T-helper 17 cell (primary cell): ENCODE measurements around the gene BNIP2. TPM values are rescaled to one million over a fixed set of nuclear protein-coding genes. Genes with fewer than 3 reads are reported as not detected.
"Not testable (repeated sequence)": the region's sequence is repeated elsewhere in the genome, so short reads cannot be mapped to it uniquely, and the experiment has no call there.

Experiments
- ATAC-seq: fragments of 150-1000 bp; cut with Tn5 transposase; 2 replicates; pipeline ENCODE4 v1.10.0; 2021; ENCODE audit warnings: mild to moderate bottlenecking, moderate library complexity
- DNase-seq, 3 donors: peaks; one replicate each; pipeline versions ENCODE4 v3.0.0 to v3.0.0-alpha.2; 2020 to 2021
- H3K9me3 ChIP-seq: one replicate; pipeline ENCODE4 v1.7.0; 2013; ENCODE audit warnings: low read length, mild to moderate bottlenecking; ENCODE audit not compliant: control insufficient read depth, poor library complexity, severe bottlenecking
- H3K27ac Mint-ChIP-seq: one replicate; pipeline ENCODE4 v1.8.0; 2022; ENCODE audit warnings: mild to moderate bottlenecking, moderate library complexity, mixed read lengths
- H3K27me3 Mint-ChIP-seq: one replicate; pipeline ENCODE4 v1.8.0; 2022; ENCODE audit warnings: mixed read lengths
- H3K36me3 Mint-ChIP-seq: one replicate; pipeline ENCODE4 v1.8.0; 2022; ENCODE audit warnings: low read depth, mixed read lengths
- H3K4me1 Mint-ChIP-seq: one replicate; pipeline ENCODE4 v1.8.0; 2022; ENCODE audit warnings: mild to moderate bottlenecking, mixed read lengths
- H3K4me3 Mint-ChIP-seq: one replicate; pipeline ENCODE4 v1.8.0; 2022; ENCODE audit warnings: mild to moderate bottlenecking, moderate library complexity, mixed read lengths
- total RNA-seq, 4 donors: library from RNA in 2 of 4; stranded (reverse) in 2 of 4; gene quantifications; one replicate each; pipeline ENCODE4 v1.2.3 and lab custom pipeline; 2022 to 2026

The BNIP2 gene
- total RNA-seq, 2 donors from 2014 or later: 80.1 to 97.3 TPM

- not testable (repeated sequence) for H3K27ac Mint-ChIP-seq, DNase-seq, H3K9me3 ChIP-seq, H3K4me3 Mint-ChIP-seq, ATAC-seq, H3K27me3 Mint-ChIP-seq, H3K4me1 Mint-ChIP-seq, H3K36me3 Mint-ChIP-seq
Observed at GRCh38 chr15:59645812-59646211, 43.3 kb downstream of the BNIP2 start.

- DNase-seq: no peak
- peaks cover 8% of the 10 kb centered on the region for H3K4me1 Mint-ChIP-seq
- peaks cover 10% of the 10 kb centered on the region for H3K36me3 Mint-ChIP-seq
- H3K4me3 Mint-ChIP-seq: no peak overlapping the region
- H3K27me3 Mint-ChIP-seq: no peaks in the 10 kb centered on the region
- H3K9me3 ChIP-seq: no peaks in the 10 kb centered on the region
- peak overlapping the region; percentile 72 for H3K27ac Mint-ChIP-seq
- no peak for ATAC-seq
Observed at GRCh38 chr15:59644756-59645155, 44.4 kb downstream of the BNIP2 start.

GRCh38 chr15:59642351-59642750 is 46.8 kb downstream of the BNIP2 start:
- Mint-ChIP-seq H3K4me3 (no peak overlapping the region), H3K4me1 (peaks cover 8% of the 10 kb centered on the region), H3K27ac (no peak overlapping the region), H3K27me3 (no peaks in the 10 kb centered on the region), H3K36me3 (peaks cover 10% of the 10 kb centered on the region)
- ATAC-seq (no peak), DNase-seq (no peak)
- no peaks in the 10 kb centered on the region for H3K9me3 ChIP-seq

- not testable (repeated sequence) for H3K4me3 Mint-ChIP-seq, DNase-seq, H3K9me3 ChIP-seq, H3K4me1 Mint-ChIP-seq, ATAC-seq, H3K36me3 Mint-ChIP-seq, H3K27ac Mint-ChIP-seq
- H3K27me3 Mint-ChIP-seq: peaks cover 12% of the 10 kb centered on the region
Observed at GRCh38 chr15:59637507-59637906, 51.6 kb downstream of the BNIP2 start.

DNA sequence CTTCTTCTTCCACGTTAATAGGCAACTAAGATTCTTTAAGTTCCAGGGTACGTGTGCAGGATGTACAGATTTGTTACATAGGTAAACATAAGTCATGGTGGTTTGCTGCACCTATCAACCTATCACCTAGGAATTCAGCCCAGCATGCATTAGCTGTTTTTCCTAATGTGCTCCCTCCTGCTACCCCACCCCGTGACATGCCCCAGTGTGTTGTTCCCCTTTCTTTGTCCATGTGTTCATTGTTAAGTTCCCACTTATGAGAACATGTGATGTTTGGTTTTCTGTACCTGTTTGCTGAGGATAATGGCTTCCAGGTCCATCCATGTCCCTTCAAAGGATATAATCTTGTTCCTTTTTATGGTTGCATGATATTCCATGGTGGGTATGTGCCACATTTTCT is 52.9 kb downstream of the BNIP2 start:
- no peaks in the 10 kb centered on the region for H3K9me3 ChIP-seq
- Mint-ChIP-seq H3K36me3 (no peaks in the 10 kb centered on the region), H3K4me1 (no peaks in the 10 kb centered on the region), H3K4me3 (no peak overlapping the region), H3K27me3 (peaks cover 19% of the 10 kb centered on the region), H3K27ac (no peak overlapping the region)
- no peak for DNase-seq
- no peak for ATAC-seq

DNA sequence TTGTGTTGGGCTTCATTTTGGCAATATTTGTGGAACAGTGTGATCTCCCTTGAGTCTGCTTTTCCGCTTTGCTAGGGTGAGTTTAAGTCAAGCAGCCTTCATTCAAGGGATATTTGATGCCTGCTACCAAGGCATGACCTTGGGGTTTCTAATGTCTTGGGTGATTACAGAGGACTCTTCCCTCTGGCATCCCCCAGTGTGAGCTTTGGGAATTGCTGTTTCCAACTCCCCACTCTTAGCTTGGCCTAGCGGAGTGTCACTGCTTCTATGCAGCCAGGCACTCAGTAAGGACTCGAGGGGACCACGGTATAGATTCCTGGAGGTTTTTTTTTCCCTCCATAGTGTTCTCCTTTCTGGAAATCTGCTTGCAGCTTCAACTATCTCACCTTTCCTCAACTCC is 56.4 kb downstream of the BNIP2 start:
- Mint-ChIP-seq H3K4me1 (no peaks in the 10 kb centered on the region), H3K27ac (no peak overlapping the region), H3K27me3 (peaks cover 19% of the 10 kb centered on the region), H3K36me3 (no peaks in the 10 kb centered on the region), H3K4me3 (no peak overlapping the region)
- DNase-seq: no peak
- no peak for ATAC-seq
- H3K9me3 ChIP-seq: no peaks in the 10 kb centered on the region

DNA sequence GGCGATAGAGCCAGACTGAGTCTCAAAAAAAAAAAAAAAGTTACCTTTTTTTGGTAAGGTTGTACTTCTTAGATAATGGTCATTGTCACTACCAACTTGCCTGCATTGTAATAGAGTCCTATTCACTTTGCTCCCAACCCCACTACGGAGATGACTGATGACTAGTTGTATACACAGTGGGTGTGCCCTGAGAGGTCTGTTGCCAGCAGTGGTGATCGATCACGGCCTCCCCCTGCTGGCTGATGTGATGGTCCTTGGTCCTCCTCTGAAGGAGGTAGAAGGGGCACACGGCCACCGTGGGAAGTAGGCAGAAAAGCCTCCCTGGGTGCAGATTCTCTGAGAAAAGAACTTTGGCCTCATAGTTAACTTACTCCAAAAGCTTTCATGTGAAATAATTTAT is 66.8 kb downstream of the BNIP2 start:
- Mint-ChIP-seq H3K27ac (no peak overlapping the region), H3K36me3 (no peaks in the 10 kb centered on the region), H3K4me1 (peaks cover 2% of the 10 kb centered on the region), H3K27me3 (peaks cover 38% of the 10 kb centered on the region), H3K4me3 (no peak overlapping the region)
- DNase-seq: no peak
- no peaks in the 10 kb centered on the region for H3K9me3 ChIP-seq
- no peak for ATAC-seq

DNA sequence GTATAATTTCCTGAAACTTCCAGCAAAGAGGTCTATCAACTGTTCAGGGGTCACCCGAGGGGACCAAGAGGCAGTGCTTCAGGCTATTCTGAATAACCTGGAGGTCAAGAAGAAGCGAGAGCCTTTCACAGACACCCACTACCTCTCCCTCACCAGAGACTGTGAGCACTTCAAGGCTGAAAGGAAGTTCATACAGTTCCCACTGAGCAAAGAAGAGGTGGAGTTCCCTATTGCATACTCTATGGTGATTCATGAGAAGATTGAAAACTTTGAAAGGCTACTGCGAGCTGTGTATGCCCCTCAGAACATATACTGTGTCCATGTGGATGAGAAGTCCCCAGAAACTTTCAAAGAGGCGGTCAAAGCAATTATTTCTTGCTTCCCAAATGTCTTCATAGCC is 70.7 kb downstream of the BNIP2 start:
- Mint-ChIP-seq H3K4me1 (no peaks in the 10 kb centered on the region), H3K27ac (no peak overlapping the region), H3K27me3 (peaks cover 54% of the 10 kb centered on the region), H3K4me3 (no peak overlapping the region), H3K36me3 (no peaks in the 10 kb centered on the region)
- H3K9me3 ChIP-seq: no peaks in the 10 kb centered on the region
- no peak for ATAC-seq
- no peak for DNase-seq

- H3K27me3 Mint-ChIP-seq: peaks cover 66% of the 10 kb centered on the region
- H3K4me1 Mint-ChIP-seq: peaks cover 3% of the 10 kb centered on the region
- no peaks in the 10 kb centered on the region for H3K36me3 Mint-ChIP-seq
- H3K27ac Mint-ChIP-seq: no peak overlapping the region
- no peak for DNase-seq
- ATAC-seq: no peak
- no peak overlapping the region for H3K4me3 Mint-ChIP-seq
- no peaks in the 10 kb centered on the region for H3K9me3 ChIP-seq
Observed at GRCh38 chr15:59616379-59616778, 72.7 kb downstream of the BNIP2 start.

DNA sequence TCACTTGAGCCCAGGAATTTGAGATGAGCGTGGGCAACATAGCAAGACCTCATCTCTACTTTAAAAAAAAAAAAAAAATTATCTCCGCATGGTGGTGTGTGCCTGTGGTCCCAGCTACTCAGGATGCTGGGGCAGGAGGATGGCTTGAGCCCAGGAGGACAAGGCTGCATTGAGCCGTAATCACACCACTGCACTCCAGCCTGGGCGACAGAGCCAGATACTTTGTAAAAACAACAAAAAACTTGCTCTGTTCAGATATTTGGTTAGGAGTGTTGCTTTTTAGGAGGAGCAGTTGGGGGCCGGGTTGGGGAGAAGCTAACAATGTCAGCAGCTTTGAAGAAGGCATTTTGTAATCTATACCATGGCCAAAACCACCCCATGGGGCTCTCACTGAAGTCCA is 73.5 kb downstream of the BNIP2 start:
- no peak overlapping the region for H3K4me3 Mint-ChIP-seq
- H3K36me3 Mint-ChIP-seq: peaks cover 2% of the 10 kb centered on the region
- H3K27ac Mint-ChIP-seq: no peak overlapping the region
- H3K27me3 Mint-ChIP-seq: peaks cover 66% of the 10 kb centered on the region
- ATAC-seq (no peak), DNase-seq (no peak)
- H3K4me1 Mint-ChIP-seq: peaks cover 5% of the 10 kb centered on the region
- no peaks in the 10 kb centered on the region for H3K9me3 ChIP-seq

DNA sequence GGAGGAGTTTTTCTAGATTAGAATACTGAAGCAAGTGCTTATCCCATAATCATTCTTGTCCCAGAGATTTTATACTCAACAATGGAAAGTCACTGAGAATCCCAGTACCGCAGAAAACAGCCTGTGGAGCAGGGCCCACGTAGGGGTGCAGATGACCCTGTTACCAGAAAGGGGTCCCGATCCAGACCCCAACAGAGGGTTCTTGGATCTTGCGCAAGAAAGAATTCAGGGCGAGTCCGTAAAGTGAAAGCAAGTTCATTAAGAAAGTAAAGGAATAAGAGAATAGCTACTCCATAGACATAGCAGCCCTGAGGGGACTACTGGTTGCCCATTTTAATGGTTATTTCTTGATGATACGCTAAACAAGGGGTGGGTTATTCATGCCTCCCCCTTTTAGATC is 75.0 kb downstream of the BNIP2 start:
- no peak for ATAC-seq
- Mint-ChIP-seq H3K27me3 (peaks cover 53% of the 10 kb centered on the region), H3K36me3 (peaks cover 2% of the 10 kb centered on the region)

GRCh38 chr15:59611276-59612260 is 77.6 kb downstream of the BNIP2 start, which contains the start of gene GCNT3:
Gene GCNT3, plus strand, starts transcription at chr15:59611783. Its CDS starts 6,456 bp downstream, at chr15:59618239.
- Mint-ChIP-seq H3K27me3 (peaks cover 48% of the 10 kb centered on the region), H3K36me3 (peaks cover 2% of the 10 kb centered on the region), H3K4me1 (peaks cover 5% of the 10 kb centered on the region), H3K27ac (no peak within 1 kb of the TSS), H3K4me3 (no peak within 1 kb of the TSS)
- no peak for ATAC-seq
- H3K9me3 ChIP-seq: no peaks in the 10 kb centered on the region
- DNase-seq: no peak

More for the DNA sequence above, 75.0 kb downstream of the BNIP2 start:
- DNase-seq: no peak
- peaks cover 5% of the 10 kb centered on the region for H3K4me1 Mint-ChIP-seq
- H3K27ac Mint-ChIP-seq: no peak overlapping the region
- H3K9me3 ChIP-seq: no peaks in the 10 kb centered on the region
- no peak overlapping the region for H3K4me3 Mint-ChIP-seq

DNA sequence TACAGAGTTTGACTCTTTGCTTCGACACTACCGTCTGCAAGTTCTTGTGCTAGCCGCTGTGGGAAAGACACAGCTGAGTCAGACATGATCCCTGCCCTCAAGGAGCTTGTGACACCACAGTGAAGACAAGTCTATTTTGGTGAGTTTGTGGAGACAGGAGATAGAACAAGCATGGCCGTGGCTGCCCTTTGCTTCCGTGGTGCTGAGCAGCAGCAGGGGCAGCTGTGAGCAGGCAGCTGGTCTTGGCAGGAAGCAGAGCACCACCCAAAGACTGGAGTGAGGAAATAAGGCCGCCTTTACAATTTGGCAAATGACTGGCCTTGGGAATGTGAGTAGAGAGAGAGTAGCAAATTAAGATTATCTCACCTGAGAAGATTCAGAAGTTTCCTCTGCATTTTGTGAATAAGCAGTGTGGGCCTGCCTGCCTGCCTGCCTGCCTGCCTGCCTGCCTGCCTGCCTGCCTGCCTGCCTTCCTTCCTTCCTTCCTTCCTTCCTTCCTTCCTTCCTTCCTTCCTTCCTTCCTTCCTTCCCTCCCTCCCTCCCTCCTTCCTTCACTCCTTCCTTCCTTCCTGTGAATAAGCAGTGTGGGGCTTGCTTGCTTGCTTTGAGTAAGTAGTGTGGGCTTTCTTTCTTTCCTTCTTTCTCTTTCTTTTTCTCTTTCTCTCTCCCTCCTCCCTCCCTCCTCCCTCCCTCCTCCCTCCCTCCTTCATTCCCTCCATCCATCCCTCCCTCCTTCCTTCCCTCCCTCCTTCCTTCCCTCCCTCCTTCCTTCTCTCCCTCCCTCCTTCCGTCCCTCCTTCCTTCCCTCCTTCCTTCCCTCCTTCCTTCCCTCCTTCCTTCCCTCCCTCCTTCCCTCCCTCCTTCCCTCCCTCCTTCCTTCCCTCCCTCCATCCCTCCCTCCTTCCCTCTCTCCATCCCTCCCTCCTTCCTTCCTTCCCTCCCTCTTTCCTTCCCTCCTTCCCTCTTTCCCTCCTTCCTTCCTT is 79.1 kb downstream of the BNIP2 start:
- DNase-seq (no peak), ATAC-seq (no peak)
- Mint-ChIP-seq H3K27ac (no peak overlapping the region), H3K36me3 (peaks cover 2% of the 10 kb centered on the region), H3K4me1 (peaks cover 5% of the 10 kb centered on the region), H3K27me3 (peaks cover 38% of the 10 kb centered on the region), H3K4me3 (no peak overlapping the region)
- H3K9me3 ChIP-seq: no peaks in the 10 kb centered on the region
